GM12891 (cell line): ENCODE results near the gene TMEM131.

Experiments used
- DNase-seq: peaks from one replicate; pipeline ENCODE4 v3.0.0; 2011; ENCODE audit warnings: low spot score; ENCODE audit not compliant: insufficient read length
- FAIRE-seq: peaks from 2 replicates; lab custom pipeline; 2011; peaks lifted over from hg19 to GRCh38; lab: Jason Lieb, UNC
- PAX5 ChIP-seq: IDR thresholded peaks from 2 replicates; pipeline ENCODE4 v1.6.1; 2011; ENCODE audit warnings: low read length, moderate library complexity, mild to moderate bottlenecking; ENCODE audit not compliant: insufficient read depth, severe bottlenecking
- POLR2A ChIP-seq: IDR thresholded peaks from 2 replicates; pipeline ENCODE4 v1.6.1; 2011; ENCODE audit warnings: low read depth, low read length, control low read depth
- POLR2AphosphoS5 ChIP-seq: IDR thresholded peaks from 2 replicates; pipeline ENCODE4 v1.6.1; 2011; ENCODE audit warnings: low read depth, low read length, control low read depth
- POU2F2 ChIP-seq: IDR thresholded peaks from 2 replicates; pipeline ENCODE4 v1.6.1; 2011; ENCODE audit warnings: low read depth, mild to moderate bottlenecking, control low read depth, low read length, moderate library complexity
- SPI1 ChIP-seq: IDR thresholded peaks from 2 replicates; pipeline ENCODE4 v1.6.1; 2011; ENCODE audit warnings: low read depth, low read length, control low read depth
- TAF1 ChIP-seq: IDR thresholded peaks from 2 replicates; pipeline ENCODE4 v1.6.1; 2011; ENCODE audit warnings: low read depth, low read length, control low read depth

TMEM131 gene

DNA sequence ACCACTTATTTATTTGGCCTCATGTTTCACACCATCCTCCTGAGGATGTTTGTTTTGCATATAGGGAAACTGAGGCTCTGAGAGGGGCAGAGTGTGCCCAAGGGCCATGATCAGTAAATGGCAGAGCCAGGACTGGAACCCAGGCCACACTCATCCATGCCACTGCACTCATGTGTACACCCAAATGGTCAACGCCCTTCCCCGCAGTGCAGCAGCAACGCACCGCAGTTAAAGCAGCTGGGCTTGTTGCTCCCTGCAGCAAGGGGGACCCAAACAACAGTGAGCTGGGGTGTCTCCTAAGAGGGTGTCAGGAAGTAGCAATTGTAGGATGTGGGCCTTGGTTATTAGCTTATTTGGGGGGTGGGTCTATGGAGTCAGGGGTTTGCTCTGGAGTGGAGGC lies 245.7 kb downstream of the TMEM131 start:
- TF ChIP-seq PAX5 (no peak), SPI1 (no peak), POLR2AphosphoS5 (no peak), TAF1 (no peak), POU2F2 (no peak), POLR2A (no peak)
- no peak for FAIRE-seq
- DNase-seq, result no peak

DNA sequence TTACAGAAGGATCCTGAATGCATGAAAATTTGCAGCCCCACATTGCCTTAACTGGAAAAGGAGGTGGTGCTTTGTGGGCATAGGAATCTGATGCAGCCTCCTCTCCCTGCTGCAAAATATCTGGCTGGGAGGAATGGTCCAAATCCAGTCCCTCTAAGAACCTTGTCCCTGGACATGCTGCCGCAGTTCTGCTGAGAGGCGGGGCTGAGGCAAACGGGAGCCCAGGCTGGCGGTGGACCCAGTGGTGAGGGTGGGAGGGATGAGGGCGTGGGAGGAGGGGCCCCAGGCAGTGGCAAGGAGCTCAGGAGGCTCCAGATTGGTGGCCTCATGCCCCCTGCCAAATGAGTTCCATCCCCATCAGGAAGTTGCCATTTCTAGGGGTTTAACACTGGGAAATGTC lies 246.2 kb downstream of the TMEM131 start:
- DNase-seq (no peak), FAIRE-seq (no peak)
- no peak for TF ChIP-seq POLR2A
- no peak for TF ChIP-seq PAX5
- TF ChIP-seq POLR2AphosphoS5, result no peak
- no peak for TF ChIP-seq SPI1
- TF ChIP-seq POU2F2, result no peak
- no peak for TF ChIP-seq TAF1

DNA sequence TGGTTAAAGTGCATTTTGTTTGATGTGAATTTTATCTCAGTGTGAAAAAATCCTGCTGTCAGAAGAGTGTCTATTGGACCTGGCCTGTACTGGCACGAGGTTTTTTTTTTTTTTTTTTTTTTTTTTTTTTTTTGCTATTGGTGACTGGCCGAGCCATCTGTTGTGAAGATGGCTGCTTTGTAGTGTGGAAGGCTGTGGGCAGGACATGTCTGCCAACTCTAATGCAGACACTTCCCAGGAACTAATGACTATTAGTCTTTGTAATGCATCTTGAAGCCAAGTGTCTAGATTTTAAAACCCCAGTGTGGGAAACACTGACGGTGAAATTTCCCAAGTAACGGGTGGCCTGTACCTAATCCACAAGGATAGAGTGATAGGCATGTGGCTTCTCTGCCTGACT lies 248.0 kb downstream of the TMEM131 start:
- no peak for FAIRE-seq
- no peak for DNase-seq
- no peak for TF ChIP-seq POLR2AphosphoS5
- no peak for TF ChIP-seq PAX5

DNA sequence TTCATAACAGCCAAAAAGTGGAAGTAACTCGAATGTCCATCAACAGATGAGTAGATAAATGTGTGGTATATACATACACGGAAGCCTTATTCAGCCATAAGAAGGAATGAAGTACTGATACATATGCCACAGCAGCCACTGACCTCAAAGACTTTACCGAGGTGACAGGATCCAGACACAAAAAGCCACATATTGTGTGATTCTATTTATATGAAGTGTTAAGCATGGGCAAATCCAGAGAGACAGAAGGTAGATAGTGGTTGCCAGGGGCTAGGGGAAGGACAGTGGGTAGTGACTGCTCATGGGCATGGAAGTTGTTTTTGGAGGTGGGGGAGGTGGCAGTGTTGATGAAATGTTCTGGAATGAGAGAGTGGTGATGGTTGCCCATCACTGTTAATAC lies 248.5 kb downstream of the TMEM131 start:
- TF ChIP-seq POLR2AphosphoS5 (no peak), TAF1 (no peak), SPI1 (no peak), POU2F2 (no peak), PAX5 (no peak), POLR2A (no peak)
- no peak for DNase-seq
- no peak for FAIRE-seq

DNA sequence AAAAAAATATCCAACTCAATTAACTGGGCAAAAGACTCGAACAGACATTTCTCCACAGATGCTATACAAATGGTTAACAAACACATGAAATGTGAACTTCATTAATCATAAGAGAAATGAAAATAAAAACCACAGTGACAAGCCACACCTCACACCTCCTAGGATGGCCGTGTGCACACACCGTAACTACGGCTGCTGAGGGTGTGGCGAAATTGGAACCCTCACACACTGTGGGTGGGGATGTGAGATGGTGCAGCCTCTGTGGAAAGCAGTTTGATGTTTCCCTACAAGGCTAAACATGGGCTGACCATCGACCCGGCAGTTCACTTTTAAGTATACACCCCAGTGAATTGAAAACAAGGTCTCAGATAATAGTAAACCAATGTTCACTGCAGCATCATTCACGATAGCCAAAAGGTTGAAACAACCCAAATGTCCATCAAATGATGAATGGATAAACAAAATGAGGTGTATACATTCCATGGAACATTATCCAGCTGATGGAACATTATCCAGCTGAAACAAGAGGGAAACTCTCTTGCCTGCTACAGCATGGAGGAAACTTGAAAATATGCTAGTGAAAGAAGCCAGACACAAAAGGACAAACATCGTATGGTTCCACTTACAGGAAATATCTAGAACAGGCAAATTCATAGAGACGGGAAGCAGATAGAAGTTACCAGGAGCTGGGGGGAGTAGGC lies 250.1 kb downstream of the TMEM131 start:
- no peak for TF ChIP-seq SPI1
- no peak for TF ChIP-seq POLR2A
- no peak for TF ChIP-seq TAF1
- TF ChIP-seq PAX5, result no peak
- no peak for TF ChIP-seq POU2F2
- TF ChIP-seq POLR2AphosphoS5, result no peak
- FAIRE-seq (peak; percentile 92), DNase-seq (no peak)

DNA sequence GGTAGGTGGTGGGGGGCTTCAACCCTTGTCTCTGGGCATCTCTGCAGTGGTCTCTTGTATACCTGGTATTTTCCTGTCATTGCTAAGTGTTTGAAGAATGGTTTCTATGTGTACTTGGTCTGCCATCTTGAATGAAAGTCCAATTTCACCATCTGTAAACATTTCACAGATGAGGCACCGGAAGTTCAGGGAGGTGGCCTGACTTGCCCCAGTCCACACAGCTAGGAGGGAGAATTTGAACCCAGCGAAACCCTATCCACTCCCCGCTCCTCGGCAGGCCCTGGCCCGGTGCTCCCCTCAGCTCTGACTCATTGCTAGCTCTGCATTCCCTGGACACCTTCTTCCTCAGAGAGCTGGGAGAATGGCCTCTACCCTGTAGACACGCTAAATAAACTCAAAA lies 251.8 kb downstream of the TMEM131 start:
- no peak for FAIRE-seq
- DNase-seq, result no peak
- TF ChIP-seq POU2F2 (no peak), SPI1 (no peak), PAX5 (no peak), POLR2AphosphoS5 (no peak)

DNA sequence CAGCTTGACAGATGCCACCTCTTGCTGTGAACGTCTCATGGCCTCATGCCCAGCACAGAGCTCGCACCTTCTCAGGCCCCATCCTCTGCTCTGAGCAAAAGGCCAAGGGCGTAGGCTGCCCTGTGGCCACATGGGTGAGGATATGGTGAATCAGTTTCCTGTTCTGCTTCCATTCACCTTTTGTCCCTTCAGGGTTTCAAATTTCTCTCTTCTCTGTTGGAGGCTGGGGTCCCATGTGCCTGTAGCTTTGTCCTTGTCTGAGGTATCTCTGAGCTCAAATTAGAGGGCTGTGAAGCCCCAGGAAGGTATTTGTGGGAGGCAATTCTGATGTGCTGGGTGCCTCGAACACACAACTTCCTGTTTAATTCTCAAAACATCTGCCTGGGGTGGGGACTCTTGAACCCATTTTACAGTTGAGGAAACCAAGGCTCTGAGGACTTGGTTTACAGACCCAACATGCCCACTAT lies 253.3 kb downstream of the TMEM131 start:
- TF ChIP-seq POLR2AphosphoS5 (0 out of 2 replicates have a peak, but pooled peaks have one; percentile 14), POU2F2 (no peak)
- no peak for DNase-seq
- FAIRE-seq, result no peak

DNA sequence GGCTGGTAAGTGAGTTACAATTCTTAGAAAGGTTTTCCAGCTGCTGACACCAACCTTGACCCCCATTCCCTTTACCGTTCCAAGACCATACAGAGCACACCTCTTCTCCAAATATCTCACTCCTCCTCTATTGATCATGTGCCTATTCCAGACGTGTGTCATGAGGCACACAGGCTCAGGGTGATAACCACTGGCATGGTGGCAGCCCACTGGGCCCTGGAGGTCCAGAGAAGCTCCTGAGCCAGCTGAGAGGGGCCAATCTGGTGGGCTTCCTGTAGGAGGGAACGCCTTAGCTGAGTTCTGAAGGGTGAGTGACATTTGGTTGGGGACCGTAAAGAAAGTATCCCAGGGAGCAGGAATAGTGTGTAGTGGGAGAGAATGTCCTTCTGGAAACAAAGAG lies 254.1 kb downstream of the TMEM131 start:
- TF ChIP-seq POLR2A, result no peak
- no peak for TF ChIP-seq TAF1
- FAIRE-seq (no peak), DNase-seq (no peak)

DNA sequence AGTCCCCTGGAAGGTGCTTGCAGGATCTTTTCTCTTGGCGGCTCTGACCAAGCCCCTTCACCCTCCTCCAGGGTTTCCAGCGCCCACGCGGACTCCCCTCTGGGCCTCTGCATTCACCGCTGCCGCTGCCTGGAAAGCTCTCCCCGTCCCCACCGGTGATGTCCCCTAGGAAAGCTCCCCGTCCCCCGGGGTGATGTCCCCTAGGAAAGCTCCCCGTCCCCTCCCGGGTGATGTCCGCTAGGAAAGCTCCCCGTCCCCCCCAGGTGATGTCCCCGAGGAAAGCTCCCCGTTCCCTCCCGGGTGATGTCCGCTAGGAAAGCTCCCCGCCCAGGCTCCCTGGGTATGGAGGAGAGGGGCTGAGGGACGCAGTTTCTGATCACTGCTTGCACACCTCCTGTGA lies 254.5 kb downstream of the TMEM131 start:
- TF ChIP-seq POU2F2, result no peak
- TF ChIP-seq TAF1, result no peak
- no peak for TF ChIP-seq SPI1
- no peak; the same call in 1 of the 2 replicates for TF ChIP-seq POLR2AphosphoS5
- no peak for TF ChIP-seq PAX5
- TF ChIP-seq POLR2A, result no peak
- DNase-seq, result no peak

DNA sequence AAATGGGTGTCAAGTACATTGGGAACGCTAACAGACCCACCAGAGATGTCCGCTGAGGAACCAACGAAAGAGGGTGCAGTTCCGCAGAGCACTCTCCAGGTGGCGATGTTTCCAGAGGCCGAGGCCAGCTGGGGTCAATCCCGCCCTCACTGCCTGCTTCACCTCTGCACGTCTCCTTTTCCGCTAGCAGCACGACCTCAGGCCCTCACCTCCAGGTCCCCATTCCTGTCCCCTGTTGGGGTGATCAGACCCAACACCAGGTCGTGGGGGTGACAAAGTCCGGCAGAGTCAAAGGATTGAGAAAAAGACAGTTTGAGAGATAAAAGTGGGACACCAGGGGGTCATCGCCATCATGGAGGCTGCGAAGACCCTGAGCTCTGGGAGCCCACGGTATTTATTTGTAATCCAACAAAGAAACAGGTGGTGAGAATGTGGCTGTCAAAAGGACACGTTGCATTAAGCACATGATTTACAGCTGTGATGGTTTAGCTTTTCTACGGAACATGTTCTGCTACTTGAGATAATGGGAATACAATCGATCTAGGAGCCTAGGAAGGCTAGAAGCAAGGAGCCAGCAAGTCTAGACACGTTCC lies 255.1 kb downstream of the TMEM131 start:
- DNase-seq (peak; percentile 80), FAIRE-seq (peak; percentile 92)
- no peak for TF ChIP-seq POU2F2
- no peak for TF ChIP-seq TAF1
- no peak for TF ChIP-seq PAX5
- no peak; the same call in 1 of the 2 replicates for TF ChIP-seq POLR2AphosphoS5
- peak; percentile 15; the same call in 1 of the 2 replicates for TF ChIP-seq POLR2A
- peak; percentile 24; the same call in 1 of the 2 replicates for TF ChIP-seq SPI1

More for the DNA sequence above, 254.5 kb downstream of the TMEM131 start:
- FAIRE-seq, result no peak
